ENCODE measurements around the gene TBCE. TPM values are rescaled to one million over a fixed set of nuclear protein-coding genes. Genes with fewer than 3 reads are reported as not detected.

The TBCE gene
- total and polyA plus RNA-seq, 9 of the 15 experiments (the other 6 are each of a cell fraction or from before 2014, with no cell fraction given), result 52.6 to 92.1 (median 82.1) TPM

GRCh38 chr1:235328271-235329138, 38.7 kb upstream of the TBCE start, which contains the start of gene GGPS1 (continued):
- no peak for TF ChIP-seq MBD1 (CRISPR knock-in tag; IDR thresholded peaks at IDR 0.05)
- no peak for TF ChIP-seq ZNF324 (CRISPR knock-in tag; IDR thresholded peaks at IDR 0.05)
- TF ChIP-seq ZNF589 (CRISPR knock-in tag; IDR thresholded peaks at IDR 0.05; ENCODE audit: low read depth), result no peak
- TF ChIP-seq JUN (IDR thresholded peaks at IDR 0.05; ENCODE audit: borderline replicate concordance, low read depth, low read length), result peak; percentile 2; the same call in 1 of the 2 replicates
- TF ChIP-seq JUN (CRISPR knock-in tag; IDR thresholded peaks at IDR 0.05; ENCODE audit: borderline replicate concordance), result no peak
- TF ChIP-seq IFI16 (CRISPR knock-in tag; IDR thresholded peaks at IDR 0.05), result no peak
- peak; percentile 85 for TF ChIP-seq NR2C2 (CRISPR knock-in tag; IDR thresholded peaks at IDR 0.05)
- TF ChIP-seq NR2C2 (tag; IDR thresholded peaks at IDR 0.05), result peak; percentile 98
- no peak for TF ChIP-seq RNF219 (CRISPR knock-in tag; IDR thresholded peaks at IDR 0.05)
- no peak for TF ChIP-seq CHD1 (IDR thresholded peaks at IDR 0.05; ENCODE audit: low read length)
- no peak for TF ChIP-seq MITF (IDR thresholded peaks at IDR 0.05)
- TF ChIP-seq NCOA2 (IDR thresholded peaks at IDR 0.05; ENCODE audit: partially characterized antibody in 2 of 2), result no peak
- peak; percentile 92 for TF ChIP-seq GABPB1 (CRISPR knock-in tag; IDR thresholded peaks at IDR 0.05)
- TF ChIP-seq HNRNPLL (IDR thresholded peaks at IDR 0.05; ENCODE audit: low read depth, low read length, poor library complexity, severe bottlenecking), result peak; percentile 29
- peak; percentile 98 for TF ChIP-seq AFF4 (CRISPR knock-in tag; IDR thresholded peaks at IDR 0.05)
- no peak for TF ChIP-seq WHSC1 (IDR thresholded peaks at IDR 0.05; ENCODE audit: low read length)
- no peak for TF ChIP-seq POLR3G (IDR thresholded peaks at IDR 0.05; ENCODE audit: extremely low read depth, insufficient read length, insufficient replicate concordance)
- TF ChIP-seq EWSR1 (IDR thresholded peaks at IDR 0.05; ENCODE audit: borderline replicate concordance, low read depth, partially characterized antibody), result no peak
